Fibroblast of lung (primary cell): ENCODE data around the gene SDK1. TPM values are rescaled to one million over a fixed set of nuclear protein-coding genes. Genes with fewer than 3 reads are reported as not detected.

ENCODE experiments used
- DNase-seq, 2 donors: peaks; one replicate each; pipeline versions ENCODE4 v3.0.0 to v3.0.0-alpha.2; 2010; ENCODE audit warnings: low read depth in 2 of 2
- H2AFZ ChIP-seq: 2 replicates; pipeline ENCODE4 v1.5.1; 2012; ENCODE audit warnings: low read length, control low read depth, inconsistent platforms
- H3K27ac ChIP-seq: 2 replicates; pipeline ENCODE4 v1.5.1; 2011; ENCODE audit warnings: low read length, control low read depth; ENCODE audit not compliant: insufficient read depth
- H3K27me3 ChIP-seq: 2 replicates; pipeline ENCODE4 v1.5.1; 2011; ENCODE audit warnings: mild to moderate bottlenecking, low read length; ENCODE audit not compliant: control insufficient read depth, insufficient read depth
- H3K36me3 ChIP-seq: 2 replicates; pipeline ENCODE4 v1.5.1; 2011; ENCODE audit warnings: low read length; ENCODE audit not compliant: control insufficient read depth, insufficient read depth
- H3K4me1 ChIP-seq: 2 replicates; pipeline ENCODE4 v1.5.1; 2011; ENCODE audit warnings: low read length; ENCODE audit not compliant: control insufficient read depth, insufficient read depth; ENCODE audit errors: extremely low read depth
- H3K4me2 ChIP-seq: 2 replicates; pipeline ENCODE4 v1.5.1; 2011; ENCODE audit warnings: low read length, control low read depth; ENCODE audit not compliant: insufficient read depth; ENCODE audit errors: extremely low read depth
- H3K4me3 ChIP-seq, 4 experiments: fragments of 200-600 bp in 1 of 4; sonication (generic) in 1 of 4; replicated peaks in 1 of 4; 2 replicates each; pipeline ENCODE4 v1.5.1; 2011 to 2016; ENCODE audit warnings: low read length in 4 of 4, low read depth in 3 of 4, mild to moderate bottlenecking in 3 of 4, control low read depth in 2 of 4, inconsistent platforms in 1 of 4, mixed read lengths in 1 of 4; ENCODE audit not compliant: insufficient read depth in 1 of 4; ENCODE audit errors: control extremely low read depth in 1 of 4
- H3K79me2 ChIP-seq: 2 replicates; pipeline ENCODE4 v1.5.1; 2012; ENCODE audit warnings: mild to moderate bottlenecking, low read length, inconsistent platforms; ENCODE audit not compliant: control insufficient read depth, insufficient read depth
- H3K9ac ChIP-seq: 2 replicates; pipeline ENCODE4 v1.5.1; 2011; ENCODE audit warnings: mild to moderate bottlenecking, low read length, control low read depth; ENCODE audit not compliant: insufficient read depth
- H3K9me3 ChIP-seq: 2 replicates; pipeline ENCODE4 v1.5.1; 2012; ENCODE audit warnings: low read depth, low read length; ENCODE audit not compliant: control insufficient read depth, insufficient read depth
- H4K20me1 ChIP-seq: 2 replicates; pipeline ENCODE4 v1.5.1; 2011; ENCODE audit warnings: low read length; ENCODE audit not compliant: control insufficient read depth, insufficient read depth; ENCODE audit errors: extremely low read depth
- CTCF ChIP-seq, 2 donors: IDR thresholded peaks in 1 of 2; conservative IDR thresholded peaks in 1 of 2; 1 replicate in 1 of 2; 2 replicates in 1 of 2; pipeline ENCODE4 v1.5.1; 2011 to 2012; ENCODE audit warnings: low read length in 2 of 2, control low read depth in 1 of 2, inconsistent platforms in 1 of 2, low read depth in 1 of 2, mild to moderate bottlenecking in 1 of 2
- EZH2 ChIP-seq: IDR thresholded peaks from 2 replicates; pipeline ENCODE4 v1.5.1; 2012; ENCODE audit warnings: low read length, control low read depth, mild to moderate bottlenecking; ENCODE audit errors: missing control alignments
- polyA plus RNA-seq, 2 donors: library from polyadenylated mRNA; depleted of rRNA in 1 of 2; stranded (reverse) in 1 of 2; unstranded in 1 of 2; fragments of >200 nt; gene quantifications; 2 replicates each; pipeline ENCODE4 v1.2.1, GENCODE V29; 2011 to 2012; ENCODE audit warnings: missing spikeins in 1 of 2
- total RNA-seq: library from RNA; depleted of rRNA; stranded (reverse); fragments of >200 nt; gene quantifications from 2 replicates; pipeline ENCODE4 v1.2.1, GENCODE V29; 2014

The SDK1 gene
- total and polyA plus RNA-seq, 2 donors (not counting 1 experiment from before 2014, with no cell fraction given): 1.0 to 8.6 TPM

- no peaks in the 10 kb centered on the region for H3K27me3 ChIP-seq
- no peak for DNase-seq
Observed at GRCh38 chr7:3517344-3517743, 216.3 kb downstream of the SDK1 start.

GRCh38 chr7:3518546-3518945, 217.5 kb downstream of the SDK1 start:
- Histone ChIP-seq H3K9ac (no peak overlapping the region), H2AFZ (no peak overlapping the region), H3K4me1 (no peaks in the 10 kb centered on the region), H4K20me1 (no peaks in the 10 kb centered on the region), H3K4me2 (no peak overlapping the region), H3K79me2 (no peaks in the 10 kb centered on the region), H3K36me3 (no peaks in the 10 kb centered on the region), H3K4me3 (no peak overlapping the region), H3K27ac (no peak overlapping the region), H3K27me3 (no peaks in the 10 kb centered on the region), H3K9me3 (no peaks in the 10 kb centered on the region)
- DNase-seq: no peak
- TF ChIP-seq CTCF (conservative IDR thresholded peaks at IDR 0.05 in 1 of 2, IDR thresholded peaks at IDR 0.05 in 1 of 2; ENCODE audit: low read depth in 1 of 2, low read length in 2 of 2) (no peak), EZH2 (no peak)

More at GRCh38 chr7:3517344-3517743, 216.3 kb downstream of the SDK1 start:
- no peak overlapping the region for H3K4me2 ChIP-seq
- H3K9me3 ChIP-seq: no peaks in the 10 kb centered on the region
- no peak overlapping the region for H3K4me3 ChIP-seq
- no peaks in the 10 kb centered on the region for H3K4me1 ChIP-seq
- H3K9ac ChIP-seq: no peak overlapping the region
- H2AFZ ChIP-seq: no peak overlapping the region
- H4K20me1 ChIP-seq: no peaks in the 10 kb centered on the region
- TF ChIP-seq CTCF (conservative IDR thresholded peaks at IDR 0.05 in 1 of 2, IDR thresholded peaks at IDR 0.05 in 1 of 2; ENCODE audit: low read depth in 1 of 2, low read length in 2 of 2) (no peak), EZH2 (no peak)
- no peaks in the 10 kb centered on the region for H3K36me3 ChIP-seq
- no peak overlapping the region for H3K27ac ChIP-seq
- no peaks in the 10 kb centered on the region for H3K79me2 ChIP-seq

GRCh38 chr7:3520206-3520605, 219.2 kb downstream of the SDK1 start:
- DNase-seq: no peak
- H3K79me2 ChIP-seq: no peaks in the 10 kb centered on the region
- no peaks in the 10 kb centered on the region for H3K27me3 ChIP-seq
- H2AFZ ChIP-seq: no peak overlapping the region
- no peaks in the 10 kb centered on the region for H3K9me3 ChIP-seq
- TF ChIP-seq EZH2 (no peak), CTCF (conservative IDR thresholded peaks at IDR 0.05 in 1 of 2, IDR thresholded peaks at IDR 0.05 in 1 of 2; ENCODE audit: low read depth in 1 of 2, low read length in 2 of 2) (no peak)
- H3K4me3 ChIP-seq: no peak overlapping the region
- no peak overlapping the region for H3K27ac ChIP-seq
- no peaks in the 10 kb centered on the region for H3K36me3 ChIP-seq
- H3K4me1 ChIP-seq: no peaks in the 10 kb centered on the region
- H4K20me1 ChIP-seq: no peaks in the 10 kb centered on the region
- H3K9ac ChIP-seq: no peak overlapping the region
- H3K4me2 ChIP-seq: no peak overlapping the region
